ENCODE measurements around the gene C5orf63.

DNA sequence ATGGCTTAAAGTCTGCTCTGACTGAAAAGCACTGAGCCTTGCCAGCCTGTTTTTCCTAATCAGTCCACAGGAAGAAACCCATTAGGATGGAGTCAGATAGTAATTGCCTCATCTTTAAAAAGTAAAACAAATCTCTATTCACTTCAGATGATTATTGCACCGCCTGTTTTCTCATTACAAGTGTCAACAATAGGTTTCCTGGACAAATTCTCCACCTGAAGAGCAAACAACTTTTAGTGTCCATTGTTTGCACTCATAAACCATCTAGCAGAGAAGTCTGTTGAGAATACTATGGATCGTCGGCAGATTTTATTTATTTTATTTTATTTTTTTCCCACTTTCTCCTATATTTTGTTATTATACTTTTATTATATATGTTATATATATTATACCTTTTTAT is 20.3 kb downstream of the C5orf63 start:
- TF ChIP-seq, protein P1, sequence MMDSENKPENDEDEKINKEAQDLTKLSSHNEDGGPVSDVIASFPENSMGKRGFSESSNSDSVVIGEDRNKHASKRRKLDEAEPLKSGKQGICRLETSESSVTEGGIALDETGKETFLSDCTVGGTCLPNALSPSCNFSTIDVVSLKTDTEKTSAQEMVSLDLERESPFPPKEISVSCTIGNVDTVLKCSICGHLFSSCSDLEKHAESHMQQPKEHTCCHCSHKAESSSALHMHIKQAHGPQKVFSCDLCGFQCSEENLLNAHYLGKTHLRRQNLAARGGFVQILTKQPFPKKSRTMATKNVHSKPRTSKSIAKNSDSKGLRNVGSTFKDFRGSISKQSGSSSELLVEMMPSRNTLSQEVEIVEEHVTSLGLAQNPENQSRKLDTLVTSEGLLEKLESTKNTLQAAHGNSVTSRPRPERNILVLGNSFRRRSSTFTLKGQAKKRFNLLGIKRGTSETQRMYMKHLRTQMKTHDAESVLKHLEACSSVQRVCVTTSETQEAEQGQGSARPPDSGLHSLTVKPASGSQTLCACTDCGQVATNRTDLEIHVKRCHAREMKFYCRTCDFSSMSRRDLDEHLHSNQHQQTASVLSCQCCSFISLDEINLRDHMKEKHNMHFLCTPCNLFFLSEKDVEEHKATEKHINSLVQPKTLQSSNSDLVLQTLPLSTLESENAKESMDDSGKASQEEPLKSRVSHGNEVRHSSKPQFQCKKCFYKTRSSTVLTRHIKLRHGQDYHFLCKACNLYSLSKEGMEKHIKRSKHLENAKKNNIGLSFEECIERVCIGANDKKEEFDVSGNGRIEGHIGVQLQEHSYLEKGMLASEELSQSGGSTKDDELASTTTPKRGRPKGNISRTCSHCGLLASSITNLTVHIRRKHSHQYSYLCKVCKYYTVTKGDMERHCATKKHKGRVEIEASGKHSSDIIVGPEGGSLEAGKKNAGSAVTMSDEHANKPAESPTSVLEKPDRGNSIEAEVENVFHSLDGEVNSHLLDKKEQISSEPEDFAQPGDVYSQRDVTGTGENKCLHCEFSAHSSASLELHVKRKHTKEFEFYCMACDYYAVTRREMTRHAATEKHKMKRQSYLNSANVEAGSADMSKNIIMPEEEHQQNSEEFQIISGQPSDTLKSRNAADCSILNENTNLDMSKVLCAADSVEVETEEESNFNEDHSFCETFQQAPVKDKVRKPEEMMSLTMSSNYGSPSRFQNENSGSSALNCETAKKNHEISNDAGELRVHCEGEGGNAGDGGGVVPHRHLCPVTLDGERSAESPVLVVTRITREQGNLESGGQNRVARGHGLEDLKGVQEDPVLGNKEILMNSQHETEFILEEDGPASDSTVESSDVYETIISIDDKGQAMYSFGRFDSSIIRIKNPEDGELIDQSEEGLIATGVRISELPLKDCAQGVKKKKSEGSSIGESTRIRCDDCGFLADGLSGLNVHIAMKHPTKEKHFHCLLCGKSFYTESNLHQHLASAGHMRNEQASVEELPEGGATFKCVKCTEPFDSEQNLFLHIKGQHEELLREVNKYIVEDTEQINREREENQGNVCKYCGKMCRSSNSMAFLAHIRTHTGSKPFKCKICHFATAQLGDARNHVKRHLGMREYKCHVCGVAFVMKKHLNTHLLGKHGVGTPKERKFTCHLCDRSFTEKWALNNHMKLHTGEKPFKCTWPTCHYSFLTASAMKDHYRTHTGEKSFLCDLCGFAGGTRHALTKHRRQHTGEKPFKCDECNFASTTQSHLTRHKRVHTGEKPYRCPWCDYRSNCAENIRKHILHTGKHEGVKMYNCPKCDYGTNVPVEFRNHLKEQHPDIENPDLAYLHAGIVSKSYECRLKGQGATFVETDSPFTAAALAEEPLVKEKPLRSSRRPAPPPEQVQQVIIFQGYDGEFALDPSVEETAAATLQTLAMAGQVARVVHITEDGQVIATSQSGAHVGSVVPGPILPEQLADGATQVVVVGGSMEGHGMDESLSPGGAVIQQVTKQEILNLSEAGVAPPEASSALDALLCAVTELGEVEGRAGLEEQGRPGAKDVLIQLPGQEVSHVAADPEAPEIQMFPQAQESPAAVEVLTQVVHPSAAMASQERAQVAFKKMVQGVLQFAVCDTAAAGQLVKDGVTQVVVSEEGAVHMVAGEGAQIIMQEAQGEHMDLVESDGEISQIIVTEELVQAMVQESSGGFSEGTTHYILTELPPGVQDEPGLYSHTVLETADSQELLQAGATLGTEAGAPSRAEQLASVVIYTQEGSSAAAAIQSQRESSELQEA (IDR thresholded peaks at IDR 0.05; ENCODE audit: low read depth) = no peak
- TF ChIP-seq JUN (IDR thresholded peaks at IDR 0.05; ENCODE audit: borderline replicate concordance, low read depth, low read length) (no peak), JUN (CRISPR knock-in tag; IDR thresholded peaks at IDR 0.05; ENCODE audit: borderline replicate concordance) (no peak), POLR2AphosphoS5 (IDR thresholded peaks at IDR 0.05; ENCODE audit: control insufficient read depth, insufficient read depth, low read depth, low read length) (no peak), OTX1 (CRISPR knock-in tag; IDR thresholded peaks at IDR 0.05) (no peak), SMC3 (conservative IDR thresholded peaks at IDR 0.05; ENCODE audit: insufficient read depth, low read depth, low read length) (no peak), RAD51 (IDR thresholded peaks at IDR 0.05; ENCODE audit: borderline replicate concordance, low read depth) (no peak), ETV5 (CRISPR knock-in tag; IDR thresholded peaks at IDR 0.05; ENCODE audit: low read depth) (no peak), ZNF699 (CRISPR knock-in tag; IDR thresholded peaks at IDR 0.05; ENCODE audit: insufficient replicate concordance) (no peak), CREM (IDR thresholded peaks at IDR 0.05; ENCODE audit: low read depth) (no peak)
- TF ChIP-seq, protein P2, sequence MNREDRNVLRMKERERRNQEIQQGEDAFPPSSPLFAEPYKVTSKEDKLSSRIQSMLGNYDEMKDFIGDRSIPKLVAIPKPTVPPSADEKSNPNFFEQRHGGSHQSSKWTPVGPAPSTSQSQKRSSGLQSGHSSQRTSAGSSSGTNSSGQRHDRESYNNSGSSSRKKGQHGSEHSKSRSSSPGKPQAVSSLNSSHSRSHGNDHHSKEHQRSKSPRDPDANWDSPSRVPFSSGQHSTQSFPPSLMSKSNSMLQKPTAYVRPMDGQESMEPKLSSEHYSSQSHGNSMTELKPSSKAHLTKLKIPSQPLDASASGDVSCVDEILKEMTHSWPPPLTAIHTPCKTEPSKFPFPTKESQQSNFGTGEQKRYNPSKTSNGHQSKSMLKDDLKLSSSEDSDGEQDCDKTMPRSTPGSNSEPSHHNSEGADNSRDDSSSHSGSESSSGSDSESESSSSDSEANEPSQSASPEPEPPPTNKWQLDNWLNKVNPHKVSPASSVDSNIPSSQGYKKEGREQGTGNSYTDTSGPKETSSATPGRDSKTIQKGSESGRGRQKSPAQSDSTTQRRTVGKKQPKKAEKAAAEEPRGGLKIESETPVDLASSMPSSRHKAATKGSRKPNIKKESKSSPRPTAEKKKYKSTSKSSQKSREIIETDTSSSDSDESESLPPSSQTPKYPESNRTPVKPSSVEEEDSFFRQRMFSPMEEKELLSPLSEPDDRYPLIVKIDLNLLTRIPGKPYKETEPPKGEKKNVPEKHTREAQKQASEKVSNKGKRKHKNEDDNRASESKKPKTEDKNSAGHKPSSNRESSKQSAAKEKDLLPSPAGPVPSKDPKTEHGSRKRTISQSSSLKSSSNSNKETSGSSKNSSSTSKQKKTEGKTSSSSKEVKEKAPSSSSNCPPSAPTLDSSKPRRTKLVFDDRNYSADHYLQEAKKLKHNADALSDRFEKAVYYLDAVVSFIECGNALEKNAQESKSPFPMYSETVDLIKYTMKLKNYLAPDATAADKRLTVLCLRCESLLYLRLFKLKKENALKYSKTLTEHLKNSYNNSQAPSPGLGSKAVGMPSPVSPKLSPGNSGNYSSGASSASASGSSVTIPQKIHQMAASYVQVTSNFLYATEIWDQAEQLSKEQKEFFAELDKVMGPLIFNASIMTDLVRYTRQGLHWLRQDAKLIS (CRISPR knock-in tag; IDR thresholded peaks at IDR 0.05) = no peak
- TF ChIP-seq, protein P3, sequence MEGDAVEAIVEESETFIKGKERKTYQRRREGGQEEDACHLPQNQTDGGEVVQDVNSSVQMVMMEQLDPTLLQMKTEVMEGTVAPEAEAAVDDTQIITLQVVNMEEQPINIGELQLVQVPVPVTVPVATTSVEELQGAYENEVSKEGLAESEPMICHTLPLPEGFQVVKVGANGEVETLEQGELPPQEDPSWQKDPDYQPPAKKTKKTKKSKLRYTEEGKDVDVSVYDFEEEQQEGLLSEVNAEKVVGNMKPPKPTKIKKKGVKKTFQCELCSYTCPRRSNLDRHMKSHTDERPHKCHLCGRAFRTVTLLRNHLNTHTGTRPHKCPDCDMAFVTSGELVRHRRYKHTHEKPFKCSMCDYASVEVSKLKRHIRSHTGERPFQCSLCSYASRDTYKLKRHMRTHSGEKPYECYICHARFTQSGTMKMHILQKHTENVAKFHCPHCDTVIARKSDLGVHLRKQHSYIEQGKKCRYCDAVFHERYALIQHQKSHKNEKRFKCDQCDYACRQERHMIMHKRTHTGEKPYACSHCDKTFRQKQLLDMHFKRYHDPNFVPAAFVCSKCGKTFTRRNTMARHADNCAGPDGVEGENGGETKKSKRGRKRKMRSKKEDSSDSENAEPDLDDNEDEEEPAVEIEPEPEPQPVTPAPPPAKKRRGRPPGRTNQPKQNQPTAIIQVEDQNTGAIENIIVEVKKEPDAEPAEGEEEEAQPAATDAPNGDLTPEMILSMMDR (IDR thresholded peaks at IDR 0.05 in 2 of 3, conservative IDR thresholded peaks at IDR 0.05 in 1 of 3; ENCODE audit: insufficient read depth in 2 of 3, low read depth in 1 of 3, low read length in 3 of 3) = no peak
- TF ChIP-seq, protein P4, sequence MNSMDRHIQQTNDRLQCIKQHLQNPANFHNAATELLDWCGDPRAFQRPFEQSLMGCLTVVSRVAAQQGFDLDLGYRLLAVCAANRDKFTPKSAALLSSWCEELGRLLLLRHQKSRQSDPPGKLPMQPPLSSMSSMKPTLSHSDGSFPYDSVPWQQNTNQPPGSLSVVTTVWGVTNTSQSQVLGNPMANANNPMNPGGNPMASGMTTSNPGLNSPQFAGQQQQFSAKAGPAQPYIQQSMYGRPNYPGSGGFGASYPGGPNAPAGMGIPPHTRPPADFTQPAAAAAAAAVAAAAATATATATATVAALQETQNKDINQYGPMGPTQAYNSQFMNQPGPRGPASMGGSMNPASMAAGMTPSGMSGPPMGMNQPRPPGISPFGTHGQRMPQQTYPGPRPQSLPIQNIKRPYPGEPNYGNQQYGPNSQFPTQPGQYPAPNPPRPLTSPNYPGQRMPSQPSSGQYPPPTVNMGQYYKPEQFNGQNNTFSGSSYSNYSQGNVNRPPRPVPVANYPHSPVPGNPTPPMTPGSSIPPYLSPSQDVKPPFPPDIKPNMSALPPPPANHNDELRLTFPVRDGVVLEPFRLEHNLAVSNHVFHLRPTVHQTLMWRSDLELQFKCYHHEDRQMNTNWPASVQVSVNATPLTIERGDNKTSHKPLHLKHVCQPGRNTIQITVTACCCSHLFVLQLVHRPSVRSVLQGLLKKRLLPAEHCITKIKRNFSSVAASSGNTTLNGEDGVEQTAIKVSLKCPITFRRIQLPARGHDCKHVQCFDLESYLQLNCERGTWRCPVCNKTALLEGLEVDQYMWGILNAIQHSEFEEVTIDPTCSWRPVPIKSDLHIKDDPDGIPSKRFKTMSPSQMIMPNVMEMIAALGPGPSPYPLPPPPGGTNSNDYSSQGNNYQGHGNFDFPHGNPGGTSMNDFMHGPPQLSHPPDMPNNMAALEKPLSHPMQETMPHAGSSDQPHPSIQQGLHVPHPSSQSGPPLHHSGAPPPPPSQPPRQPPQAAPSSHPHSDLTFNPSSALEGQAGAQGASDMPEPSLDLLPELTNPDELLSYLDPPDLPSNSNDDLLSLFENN (IDR thresholded peaks at IDR 0.05; ENCODE audit: low read depth in 2 of 2, low read length in 2 of 2) = no peak
